Activated naive CD8-positive, alpha-beta T cell treated with anti-CD3 and anti-CD28 coated beads, Interleukin-2, amount 50 U/mL, for 16 hours (primary cell): Measurements from ENCODE around the gene SFT2D1.

Source experiments
- DNase-seq: peaks from one replicate; pipeline ENCODE4 v3.0.0-alpha.2; 2020; ENCODE audit warnings: low read depth, low spot score

Gene SFT2D1

GRCh38 chr6:166277892-166278578 is 64.3 kb downstream of the SFT2D1 start:
- no peak for DNase-seq

- no peak for DNase-seq
These were observed 65.3 kb downstream of the SFT2D1 start for GRCh38 chr6:166277018-166277417.

- peak; percentile 52 for DNase-seq
These were observed 66.6 kb downstream of the SFT2D1 start for GRCh38 chr6:166275714-166276166.

- DNase-seq: no peak
These were observed 67.5 kb downstream of the SFT2D1 start for GRCh38 chr6:166274739-166275370.

GRCh38 chr6:166274163-166274562 is 68.2 kb downstream of the SFT2D1 start:
- DNase-seq: no peak

GRCh38 chr6:166271376-166271765 is 71.0 kb downstream of the SFT2D1 start:
- DNase-seq: no peak

- DNase-seq: no peak
These were observed 71.5 kb downstream of the SFT2D1 start for GRCh38 chr6:166270706-166271375.
